IMR-90 (cell line): ENCODE results near the gene KIAA0319L. TPM values are rescaled to one million over a fixed set of nuclear protein-coding genes. Genes with fewer than 3 reads are reported as not detected.

Experiments used
- ATAC-seq: fragments of 200-7000 bp; cut with Tn5 transposase; 2 replicates; pipeline ENCODE4 v1.9.1; 2020; ENCODE audit warnings: low read depth, mild to moderate bottlenecking, moderate library complexity
- BruUV-seq: library from RNA; stranded (reverse); fragments of 400-500 nt; replicated peaks from 2 replicates; lab custom pipeline; 2021; lab: Mats Ljungman, UMichigan
- CTCF ChIA-PET: fragments of 300-600 bp; formaldehyde crosslinking; extraction: SDS; loops from one replicate; lab custom pipeline; 2021; ENCODE audit warnings: antibody characterized with exemption; lab: Yijun Ruan, JAX
- POLR2A ChIA-PET: fragments of 300-600 bp; sonication (Branson Sonifier 250); formaldehyde crosslinking; loops from one replicate; lab custom pipeline; 2022; ENCODE audit warnings: antibody characterized with exemption; ENCODE audit not compliant: unreplicated experiment; lab: Charles Lee
- DNase-seq: peaks from one replicate; pipeline ENCODE4 v3.0.0; 2013
- H2AFZ ChIP-seq: replicated peaks from 2 replicates; pipeline ENCODE3; 2013; ENCODE audit warnings: low read length, mild to moderate bottlenecking; ENCODE audit not compliant: poor library complexity
- H2AK5ac ChIP-seq: 2 replicates; pipeline ENCODE4 v1.6.1; 2013; ENCODE audit warnings: low read depth, low read length, inconsistent platforms
- H2AK9ac ChIP-seq: replicated peaks from 2 replicates; pipeline ENCODE3; 2013; ENCODE audit warnings: mild to moderate bottlenecking, low read depth, low read length, moderate library complexity; ENCODE audit not compliant: poor library complexity
- H2BK120ac ChIP-seq: 2 replicates; pipeline ENCODE4 v1.6.1; 2013; ENCODE audit warnings: low read depth, low read length, inconsistent platforms
- H2BK15ac ChIP-seq: 3 replicates; pipeline ENCODE4 v1.6.1; 2013; ENCODE audit warnings: low read depth, low read length, inconsistent platforms
- H2BK20ac ChIP-seq: 2 replicates; pipeline ENCODE4 v1.6.1; 2013; ENCODE audit warnings: low read depth, mild to moderate bottlenecking, inconsistent platforms, low read length, moderate library complexity
- H2BK5ac ChIP-seq: 2 replicates; pipeline ENCODE4 v1.6.1; 2013; ENCODE audit warnings: mild to moderate bottlenecking, low read depth, low read length, inconsistent platforms; ENCODE audit not compliant: poor library complexity, severe bottlenecking
- H3K14ac ChIP-seq: replicated peaks from 2 replicates; pipeline ENCODE4 v1.6.1; 2013; ENCODE audit warnings: low read depth, low read length, inconsistent platforms
- H3K18ac ChIP-seq: 2 replicates; pipeline ENCODE4 v1.6.1; 2013; ENCODE audit warnings: low read depth, low read length, control low read depth
- H3K23ac ChIP-seq: 2 replicates; pipeline ENCODE4 v1.6.1; 2013; ENCODE audit warnings: low read depth, low read length, inconsistent platforms
- H3K27ac ChIP-seq: 2 replicates; pipeline ENCODE4 v1.5.1; 2013; ENCODE audit warnings: mild to moderate bottlenecking, control low read depth, low read length; ENCODE audit not compliant: insufficient read depth
- H3K27me3 ChIP-seq: 2 replicates; pipeline ENCODE4 v1.6.1; 2013; ENCODE audit warnings: low read length; ENCODE audit not compliant: control insufficient read depth, insufficient read depth
- H3K36me3 ChIP-seq: 2 replicates; pipeline ENCODE4 v1.6.1; 2013; ENCODE audit warnings: low read length, mixed read lengths; ENCODE audit not compliant: control insufficient read depth, insufficient read depth
- H3K4ac ChIP-seq: 2 replicates; pipeline ENCODE4 v1.6.1; 2013; ENCODE audit warnings: low read depth, low read length, inconsistent platforms
- H3K4me1 ChIP-seq: 2 replicates; pipeline ENCODE4 v1.6.1; 2013; ENCODE audit warnings: low read length, mixed read lengths; ENCODE audit not compliant: control insufficient read depth, insufficient read depth
- H3K4me2 ChIP-seq: 2 replicates; pipeline ENCODE4 v1.6.1; 2013; ENCODE audit warnings: low read depth, mild to moderate bottlenecking, control low read depth, low read length, moderate library complexity
- H3K4me3 ChIP-seq: 2 replicates; pipeline ENCODE4 v1.5.1; 2013; ENCODE audit warnings: low read depth, mild to moderate bottlenecking, control low read depth, low read length, moderate library complexity; ENCODE audit not compliant: insufficient read depth
- H3K56ac ChIP-seq: 2 replicates; pipeline ENCODE4 v1.6.1; 2013; ENCODE audit warnings: low read length, inconsistent platforms; ENCODE audit not compliant: insufficient read depth; ENCODE audit errors: extremely low read depth
- H3K79me1 ChIP-seq, 2 experiments: 2 replicates each; pipeline ENCODE4 v1.6.1; 2013; ENCODE audit warnings: low read length in 2 of 2, inconsistent platforms in 1 of 2, low read depth in 1 of 2
- H3K9ac ChIP-seq: 2 replicates; pipeline ENCODE4 v1.6.1; 2013; ENCODE audit warnings: low read depth, low read length, control low read depth
- H3K9me1 ChIP-seq: 2 replicates; pipeline ENCODE4 v1.6.1; 2013; ENCODE audit warnings: low read length, inconsistent platforms; ENCODE audit not compliant: insufficient read depth
- H3K9me3 ChIP-seq: 2 replicates; pipeline ENCODE4 v1.6.1; 2013; ENCODE audit warnings: low read length; ENCODE audit not compliant: control insufficient read depth, insufficient read depth
- H4K20me1 ChIP-seq: 2 replicates; pipeline ENCODE4 v1.6.1; 2013; ENCODE audit warnings: low read length, inconsistent platforms; ENCODE audit not compliant: insufficient read depth
- H4K5ac ChIP-seq: 2 replicates; pipeline ENCODE4 v1.6.1; 2013; ENCODE audit warnings: mild to moderate bottlenecking, low read depth, low read length, control low read depth
- H4K8ac ChIP-seq, 2 experiments: 2 replicates each; pipeline ENCODE4 v1.6.1; 2013; ENCODE audit warnings: low read depth in 2 of 2, low read length in 2 of 2, control low read depth in 1 of 2, inconsistent platforms in 1 of 2
- H4K91ac ChIP-seq: 2 replicates; pipeline ENCODE4 v1.6.1; 2013; ENCODE audit warnings: low read depth, low read length, inconsistent platforms; ENCODE audit not compliant: insufficient read depth
- BHLHE40 ChIP-seq: fragments of 150-350 bp; IDR thresholded peaks from 2 replicates; pipeline ENCODE4 v1.6.1; 2016; ENCODE audit warnings: mild to moderate bottlenecking, low read depth, low read length
- CEBPB ChIP-seq: IDR thresholded peaks from 2 replicates; pipeline ENCODE4 v1.6.1; 2012; ENCODE audit warnings: low read depth, low read length, improper control_type of control experiment
- CHD1 ChIP-seq: IDR thresholded peaks from 2 replicates; pipeline ENCODE4 v1.6.1; 2012; ENCODE audit warnings: low read depth, low read length, improper control_type of control experiment
- CTCF ChIP-seq: conservative IDR thresholded peaks from 2 replicates; pipeline ENCODE4 v1.5.1; 2012; ENCODE audit warnings: mild to moderate bottlenecking, low read depth, low read length, improper control_type of control experiment
- ELK1 ChIP-seq: fragments of 150-350 bp; IDR thresholded peaks from 2 replicates; pipeline ENCODE4 v1.6.1; 2016; ENCODE audit warnings: low read depth, mild to moderate bottlenecking, low read length, moderate library complexity, borderline replicate concordance
- FOS ChIP-seq: fragments of 150-350 bp; IDR thresholded peaks from 2 replicates; pipeline ENCODE4 v1.6.1; 2016; ENCODE audit warnings: low read depth, low read length
- MAFK ChIP-seq: IDR thresholded peaks from 2 replicates; pipeline ENCODE4 v1.6.1; 2012; ENCODE audit warnings: low read depth, low read length, improper control_type of control experiment
- MAZ ChIP-seq: IDR thresholded peaks from 2 replicates; pipeline ENCODE4 v1.6.1; 2012; ENCODE audit warnings: low read depth, mild to moderate bottlenecking, low read length, improper control_type of control experiment, moderate library complexity, borderline replicate concordance
- MXI1 ChIP-seq: IDR thresholded peaks from 2 replicates; pipeline ENCODE4 v1.6.1; 2012; ENCODE audit warnings: low read depth, mild to moderate bottlenecking, low read length, moderate library complexity, borderline replicate concordance
- NFE2L2 ChIP-seq: fragments of 150-350 bp; IDR thresholded peaks from 2 replicates; pipeline ENCODE4 v1.6.1; 2016; ENCODE audit warnings: low read depth, mild to moderate bottlenecking, low read length
- POLR2A ChIP-seq: IDR thresholded peaks from 2 replicates; pipeline ENCODE4 v1.6.1; 2012; ENCODE audit warnings: mild to moderate bottlenecking, low read depth, low read length
- RAD21 ChIP-seq: IDR thresholded peaks from 2 replicates; pipeline ENCODE4 v1.6.1; 2012; ENCODE audit warnings: low read length, improper control_type of control experiment
- RCOR1 ChIP-seq: IDR thresholded peaks from 2 replicates; pipeline ENCODE4 v1.6.1; 2012; ENCODE audit warnings: mild to moderate bottlenecking, low read length, improper control_type of control experiment; ENCODE audit not compliant: insufficient replicate concordance
- RFX5 ChIP-seq: IDR thresholded peaks from 2 replicates; pipeline ENCODE4 v1.8.0; 2012; ENCODE audit warnings: low read depth, mild to moderate bottlenecking, low read length, moderate library complexity
- SMC3 ChIP-seq: fragments of 150-350 bp; IDR thresholded peaks from 2 replicates; pipeline ENCODE4 v1.6.1; 2016; ENCODE audit warnings: low read depth, mild to moderate bottlenecking, antibody characterized with exemption, low read length, moderate library complexity
- USF2 ChIP-seq: fragments of 150-350 bp; IDR thresholded peaks from 2 replicates; pipeline ENCODE4 v1.6.1; 2017; ENCODE audit warnings: mild to moderate bottlenecking, antibody characterized with exemption, low read length, low read depth
- WGBS, 2 experiments: methylation state at CpG; one replicate each; pipeline versions ENCODE4 v1.1.5 to v1.1.7; 2013; ENCODE audit warnings: missing lambda C conversion rate in 2 of 2; ENCODE audit not compliant: insufficient read length in 1 of 2; ENCODE audit errors: extremely low coverage in 2 of 2; 5-methylcytosine and 5-hydroxymethylcytosine counted together
- dilution Hi-C: fragments of 300-500 bp; cut with HindIII; formaldehyde crosslinking; loops from one replicate; pipeline ENCODE4 v1.14.3; 2018; ENCODE audit warnings: low sequenced_read_pairs; ENCODE audit not compliant: unreplicated experiment
- in situ Hi-C: fragments of 300-500 bp; cut with MboI; formaldehyde crosslinking; loops from 3 replicates; pipeline ENCODE4 v1.14.3; 2019; ENCODE audit warnings: low sequenced_read_pairs, inconsistent platforms, mixed read lengths
- intact Hi-C: fragments of 100-400 bp; cut with micrococcal nuclease; formaldehyde crosslinking; loops from 2 replicates; pipeline ENCODE4 v1.10.0; 2022
- polyA plus RNA-seq, 3 experiments: library from polyadenylated mRNA; depleted of rRNA; stranded (reverse); fragments of >200 nt; gene quantifications; 2 replicates each; pipeline ENCODE4 v1.2.3, GENCODE V29; 2012; ENCODE audit warnings: low replicate concordance in 1 of 3
- total RNA-seq: library from RNA; depleted of rRNA; stranded (reverse); fragments of >200 nt; gene quantifications from 2 replicates; pipeline ENCODE4 v1.2.3, GENCODE V29; 2012

The KIAA0319L gene
- total and polyA plus RNA-seq, 2 of the 4 experiments (the other 2 are of a cell fraction), result 38.0 to 49.8 TPM

GRCh38 chr1:35536556-35537162 is 20.5 kb downstream of the KIAA0319L start:
- Histone ChIP-seq H2BK120ac (no peak overlapping the region), H3K56ac (no peak overlapping the region), H3K4me2 (no peak overlapping the region), H2BK20ac (no peak overlapping the region), H4K8ac (no peak overlapping the region), H3K27ac (no peak overlapping the region), H3K9me3 (no peaks in the 10 kb centered on the region), H2BK5ac (no peak overlapping the region), H2AK9ac (no peak overlapping the region), H2AFZ (no peak overlapping the region), H3K23ac (no peak overlapping the region), H3K14ac (no peak overlapping the region), H3K4me3 (no peak overlapping the region), H2BK15ac (no peak overlapping the region), H3K27me3 (no peaks in the 10 kb centered on the region), H4K91ac (no peak overlapping the region), H3K9ac (no peak overlapping the region), H3K9me1 (peaks cover 23% of the 10 kb centered on the region), H3K79me1 (peaks cover 34 to 63% of the 10 kb centered on the region in 2 experiments), H2AK5ac (no peak overlapping the region), H3K4me1 (peaks cover 25% of the 10 kb centered on the region), H4K20me1 (peaks cover 21% of the 10 kb centered on the region; the same call in 1 of the 2 replicates), H3K18ac (no peak overlapping the region), H3K4ac (no peak overlapping the region), H4K5ac (no peak overlapping the region), H3K36me3 (peaks cover 2% of the 10 kb centered on the region; the same call in 1 of the 2 replicates)
- dilution Hi-C loops (no loop called here), intact Hi-C loops (no loop called here), in situ Hi-C loops (no loop called here)
- POLR2A ChIA-PET, result no interaction called here
- DNase-seq (no peak), ATAC-seq (no peak)
- TF ChIP-seq NFE2L2 (no peak), BHLHE40 (no peak), SMC3 (no peak), CTCF (no peak), CEBPB (no peak), RFX5 (no peak), POLR2A (no peak), RCOR1 (no peak), FOS (no peak), MXI1 (no peak), MAFK (no peak), USF2 (no peak), RAD21 (no peak), ELK1 (no peak), CHD1 (no peak), MAZ (no peak)
- WGBS, 2 experiments, result no CpG with 5 or more reads among the region's 2 CpGs
- CTCF ChIA-PET, result interaction anchor here (1.4 kb wide), 1 partner anchor 9 kb away, joined by 4 read pairs; no protein-coding TSS in a partner anchor
- no TSS peak for BruUV-seq
